GM12864 (cell line): ENCODE measurements around the gene SEMA6A.

Experiments used
- DNase-seq: peaks from one replicate; pipeline ENCODE4 v3.0.0-alpha.2; 2011; ENCODE audit warnings: low read depth
- H3K4me3 ChIP-seq: 2 replicates; pipeline ENCODE4 v1.5.1; 2011; ENCODE audit warnings: mild to moderate bottlenecking, low read depth, low read length, control low read depth
- CTCF ChIP-seq: IDR thresholded peaks from 2 replicates; pipeline ENCODE4 v1.5.1; 2011; ENCODE audit warnings: low read depth, mild to moderate bottlenecking, moderate library complexity, low read length, control low read depth, inconsistent platforms; ENCODE audit errors: missing control alignments

SEMA6A gene

GRCh38 chr5:116411101-116411571 lies 163.5 kb downstream of the SEMA6A start:
- no peak for DNase-seq
- H3K4me3 ChIP-seq, result no peak overlapping the region
- no peak for TF ChIP-seq CTCF

- H3K4me3 ChIP-seq, result no peak overlapping the region
- DNase-seq, result no peak
- no peak for TF ChIP-seq CTCF
These were observed 164.2 kb downstream of the SEMA6A start for GRCh38 chr5:116410336-116410890.

GRCh38 chr5:116409591-116410296 lies 164.9 kb downstream of the SEMA6A start:
- TF ChIP-seq CTCF, result no peak

GRCh38 chr5:116406306-116407041 lies 168.1 kb downstream of the SEMA6A start:
- no peak overlapping the region for H3K4me3 ChIP-seq
- no peak for DNase-seq
- TF ChIP-seq CTCF, result no peak

More at GRCh38 chr5:116409591-116410296, 164.9 kb downstream of the SEMA6A start:
- H3K4me3 ChIP-seq, result no peak overlapping the region
- DNase-seq, result no peak

GRCh38 chr5:116404792-116405191 lies 169.8 kb downstream of the SEMA6A start:
- H3K4me3 ChIP-seq, result no peak overlapping the region
- no peak for TF ChIP-seq CTCF
- DNase-seq, result no peak

- TF ChIP-seq CTCF, result no peak
- no peak for DNase-seq
- H3K4me3 ChIP-seq, result no peak overlapping the region
These were observed 170.6 kb downstream of the SEMA6A start for GRCh38 chr5:116404016-116404415.
